Activated naive CD4-positive, alpha-beta T cell treated with anti-CD3 and anti-CD28 coated beads, Interleukin-2, amount 50 U/mL, for 72 hours (primary cell): ENCODE results near the gene FMNL2. TPM values are rescaled to one million over a fixed set of nuclear protein-coding genes. Genes with fewer than 3 reads are reported as not detected.

Experiments
- ATAC-seq, 2 donors: fragments of 150-1000 bp; cut with Tn5 transposase; 2 replicates each; pipeline ENCODE4 v1.10.0; 2021; ENCODE audit warnings: mild to moderate bottlenecking in 2 of 2, moderate library complexity in 2 of 2
- DNase-seq, 2 donors: peaks; one replicate each; pipeline ENCODE4 v3.0.0; 2021 to 2022; ENCODE audit warnings: low spot score in 2 of 2
- H3K27ac Mint-ChIP-seq, 2 donors: one replicate each; pipeline ENCODE4 v1.8.0; 2022; ENCODE audit warnings: mild to moderate bottlenecking in 2 of 2, mixed read lengths in 2 of 2
- H3K36me3 Mint-ChIP-seq, 2 donors: one replicate each; pipeline ENCODE4 v1.8.0; 2022; ENCODE audit warnings: mixed read lengths in 2 of 2
- H3K9me3 Mint-ChIP-seq, 2 donors: one replicate each; pipeline ENCODE4 v1.8.0; 2022; ENCODE audit warnings: mixed read lengths in 2 of 2
- total RNA-seq, 2 donors: library from RNA; stranded (reverse); gene quantifications; one replicate each; pipeline ENCODE4 v1.2.3, GENCODE V29; 2022

The FMNL2 gene
- total RNA-seq, 2 donors from 2014 or later = 0.34 to 8.0 TPM

DNA sequence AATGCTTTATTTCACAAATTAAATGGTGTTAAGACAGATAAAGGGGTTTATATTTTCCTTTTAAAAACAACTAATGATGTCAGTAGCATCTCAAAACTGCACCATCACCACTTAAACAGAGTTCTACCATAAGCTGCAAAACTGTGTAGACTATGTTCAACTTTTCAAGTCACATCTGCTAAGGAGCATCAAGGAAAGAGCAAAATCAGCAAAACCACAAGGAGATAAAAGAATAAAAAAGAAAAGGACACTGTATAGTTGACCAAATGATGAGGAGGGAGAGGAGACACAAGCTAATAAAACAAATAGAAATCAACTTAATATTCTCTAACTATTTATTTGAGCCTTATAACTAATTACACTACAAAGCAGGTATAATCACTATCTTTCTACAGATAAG lies 348.4 kb downstream of the FMNL2 start:
- ATAC-seq (no peak), DNase-seq (no peak)
- Mint-ChIP-seq H3K9me3 (no peaks in the 10 kb centered on the region), H3K27ac (no peak overlapping the region), H3K36me3 (peaks cover 14 to 15% of the 10 kb centered on the region in 2 donors)

DNA sequence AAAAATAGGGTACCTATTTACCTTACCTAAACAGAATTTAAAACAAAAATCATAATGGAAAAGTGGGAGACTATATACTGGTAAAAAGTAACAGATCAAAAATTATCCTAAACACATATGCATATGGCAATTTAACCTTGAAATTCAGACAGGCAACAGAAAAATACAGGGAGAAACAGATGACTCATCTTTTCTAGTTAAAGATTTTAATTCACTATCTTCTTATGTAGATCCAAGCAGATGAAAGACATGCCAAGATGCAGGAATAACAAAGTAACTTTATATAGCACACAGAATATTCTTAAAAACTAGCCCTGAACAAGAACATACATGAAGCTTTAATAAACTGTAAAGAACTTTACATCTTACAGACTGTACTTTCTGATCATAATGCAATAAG lies 351.3 kb downstream of the FMNL2 start:
- H3K9me3 Mint-ChIP-seq = no peaks in the 10 kb centered on the region
- no peak overlapping the region for H3K27ac Mint-ChIP-seq
- H3K36me3 Mint-ChIP-seq = peaks cover 5 to 9% of the 10 kb centered on the region in 2 donors
- ATAC-seq = no peak
- DNase-seq = no peak

DNA sequence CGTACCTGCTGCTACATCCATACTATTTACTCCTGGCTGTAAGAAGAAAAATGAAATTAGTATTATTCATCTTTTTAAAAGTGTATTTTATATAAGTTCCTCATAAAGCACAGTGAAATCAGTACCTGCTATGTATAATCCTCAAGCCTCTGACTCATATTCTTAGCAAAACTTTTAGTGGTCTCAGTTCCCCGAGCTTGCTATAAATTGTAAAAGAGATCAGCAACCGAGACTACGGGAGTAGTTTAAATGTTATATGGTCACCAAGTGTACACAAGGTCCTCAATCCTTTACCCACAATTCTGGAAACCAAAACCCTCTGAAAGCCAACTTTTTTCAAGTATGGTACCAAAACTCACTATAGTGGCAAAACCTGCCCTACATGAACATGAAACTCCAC lies 358.1 kb downstream of the FMNL2 start:
- DNase-seq (no peak), ATAC-seq (peak; percentile 63 to 76)
- Mint-ChIP-seq H3K27ac (no peak overlapping the region), H3K36me3 (peaks cover 0 to 4% of the 10 kb centered on the region in 2 donors), H3K9me3 (no peaks in the 10 kb centered on the region)

GRCh38 chr2:152694161-152694661 lies 359.2 kb downstream of the FMNL2 start:
- Mint-ChIP-seq H3K9me3 (no peaks in the 10 kb centered on the region), H3K27ac (peak overlapping the region; percentile 80 to 96), H3K36me3 (peaks cover 0 to 4% of the 10 kb centered on the region in 2 donors)
- ATAC-seq (peak; percentile 83 to 90), DNase-seq (no peak)

- DNase-seq (no peak), ATAC-seq (no peak)
- Mint-ChIP-seq H3K36me3 (peaks cover 0 to 4% of the 10 kb centered on the region in 2 donors), H3K27ac (peak overlapping the region in 1 of 2 donors; percentile 46), H3K9me3 (no peaks in the 10 kb centered on the region)
Observed at GRCh38 chr2:152695763-152696162, 360.8 kb downstream of the FMNL2 start.

GRCh38 chr2:152696476-152696875 lies 361.5 kb downstream of the FMNL2 start:
- no peak overlapping the region for H3K27ac Mint-ChIP-seq
- ATAC-seq (no peak), DNase-seq (no peak)
- peaks cover 0 to 3% of the 10 kb centered on the region in 2 donors for H3K9me3 Mint-ChIP-seq
- H3K36me3 Mint-ChIP-seq = peaks cover 6 to 7% of the 10 kb centered on the region in 2 donors

Other genes starting within 250 kb of the FMNL2 start
- 1 to 10 TPM in 1 of 2 donors, under 1 TPM in 1; 0.32 to 1.5 TPM for gene CACNB4, start 236.1 kb upstream of the FMNL2 start, total RNA-seq
- 10 to 100 TPM; 12.2 to 13.3 TPM for gene STAM2, start 159.4 kb upstream of the FMNL2 start, total RNA-seq